Kidney epithelial cell (primary cell): ENCODE results near the gene TLR1. TPM values are rescaled to one million over a fixed set of nuclear protein-coding genes. Genes with fewer than 3 reads are reported as not detected.

Source experiments
- DNase-seq: peaks from one replicate; pipeline ENCODE4 v3.0.0-alpha.2; 2010; ENCODE audit warnings: low read depth
- H3K27me3 ChIP-seq: 2 replicates; pipeline ENCODE4 v1.6.0; 2011; ENCODE audit warnings: low read length; ENCODE audit not compliant: control insufficient read depth, insufficient read depth
- H3K36me3 ChIP-seq: 2 replicates; pipeline ENCODE4 v1.5.1; 2011; ENCODE audit warnings: low read length; ENCODE audit not compliant: control insufficient read depth, insufficient read depth
- H3K4me3 ChIP-seq: 2 replicates; pipeline ENCODE4 v1.5.1; 2011; ENCODE audit warnings: low read depth, mild to moderate bottlenecking, control low read depth, low read length
- CTCF ChIP-seq: IDR thresholded peaks from 2 replicates; pipeline ENCODE4 v1.5.1; 2011; ENCODE audit warnings: mild to moderate bottlenecking, moderate library complexity, low read length, control low read depth, inconsistent platforms; ENCODE audit not compliant: insufficient read depth, poor library complexity, severe bottlenecking
- total RNA-seq: library from RNA; depleted of rRNA; stranded (reverse); fragments of >200 nt; gene quantifications from 2 replicates; pipeline ENCODE4 v1.2.3, GENCODE V29; 2015

TLR1 gene
- total RNA-seq, 1 donor from 2014 or later: 0.67 TPM

GRCh38 chr4:38749336-38749735 is 55.3 kb downstream of the TLR1 start:
- no peak for TF ChIP-seq CTCF
- DNase-seq: no peak
- no peak overlapping the region for H3K4me3 ChIP-seq
- H3K36me3 ChIP-seq: no peaks in the 10 kb centered on the region
- no peaks in the 10 kb centered on the region for H3K27me3 ChIP-seq

GRCh38 chr4:38747629-38748028 is 57.0 kb downstream of the TLR1 start:
- H3K36me3 ChIP-seq: no peaks in the 10 kb centered on the region
- no peak for TF ChIP-seq CTCF
- H3K4me3 ChIP-seq: no peak overlapping the region
- no peak for DNase-seq
- H3K27me3 ChIP-seq: no peaks in the 10 kb centered on the region

Other genes with a start within 250 kb of the TLR1 start
- 39.2 and 45.4 TPM in 2 replicates for gene KLF3, start 140.6 kb downstream of the TLR1 start, total RNA-seq
- gene TLR10, start 21.8 kb downstream of the TLR1 start, total RNA-seq: not detected in 2 replicates
- gene TLR6, start 52.0 kb upstream of the TLR1 start, total RNA-seq: 1.1 and 1.3 TPM in 2 replicates
- 39.6 and 53.9 TPM in 2 replicates for gene FAM114A1, start 63.0 kb upstream of the TLR1 start, total RNA-seq
- 2.0 and 5.2 TPM in 2 replicates for gene TMEM156, start 227.6 kb upstream of the TLR1 start, total RNA-seq